Suprapubic skin (tissue), 4 donors: ENCODE results near the gene SCUBE1.

Experiments
- EP300 ChIP-seq: sonication (generic); formaldehyde crosslinking; IDR thresholded peaks from one replicate; pipeline ENCODE4 v1.6.1; 2017; ENCODE audit warnings: antibody characterized with exemption
- POLR2A ChIP-seq, 2 donors: fragments of 450-650 bp; IDR thresholded peaks; one replicate each; pipeline ENCODE4 v1.6.1; 2017; ENCODE audit warnings: antibody characterized with exemption in 2 of 2, mild to moderate bottlenecking in 2 of 2, moderate library complexity in 2 of 2
- POLR2AphosphoS5 ChIP-seq, 3 donors: sonication (generic); formaldehyde crosslinking; IDR thresholded peaks; one replicate each; pipeline ENCODE4 v1.6.1; 2017; ENCODE audit warnings: antibody characterized with exemption in 3 of 3
- TF ChIP-seq, protein P1 (sequence below), 2 donors: fragments of 200-600 bp in 1 of 2; fragments of 450-650 bp in 1 of 2; sonication (generic) in 1 of 2; IDR thresholded peaks; one replicate each; pipeline ENCODE4 v1.5.1; 2016 to 2019; ENCODE audit warnings: antibody characterized with exemption in 2 of 2, mild to moderate bottlenecking in 1 of 2, moderate library complexity in 1 of 2

DNA sequence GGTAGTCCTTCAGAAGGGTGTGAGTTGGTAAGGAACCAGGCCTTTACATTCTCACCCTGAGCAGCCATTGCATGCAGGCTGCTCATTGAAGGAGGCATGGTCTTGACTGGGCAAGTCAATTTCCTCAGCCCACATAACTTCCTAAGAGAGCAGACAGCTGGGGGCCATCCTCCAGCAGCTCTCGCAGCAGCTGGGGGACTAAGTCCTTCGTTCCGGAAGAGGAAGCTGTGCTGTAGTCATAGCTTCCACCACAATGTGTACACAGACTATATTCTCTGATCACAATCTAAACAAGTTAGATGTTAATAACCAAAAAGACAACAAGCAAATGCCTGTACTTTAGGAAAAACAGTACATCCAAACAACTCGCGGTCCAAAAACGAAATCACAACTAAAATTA lies 38.5 kb upstream of the SCUBE1 start:
- TF ChIP-seq, protein P1, sequence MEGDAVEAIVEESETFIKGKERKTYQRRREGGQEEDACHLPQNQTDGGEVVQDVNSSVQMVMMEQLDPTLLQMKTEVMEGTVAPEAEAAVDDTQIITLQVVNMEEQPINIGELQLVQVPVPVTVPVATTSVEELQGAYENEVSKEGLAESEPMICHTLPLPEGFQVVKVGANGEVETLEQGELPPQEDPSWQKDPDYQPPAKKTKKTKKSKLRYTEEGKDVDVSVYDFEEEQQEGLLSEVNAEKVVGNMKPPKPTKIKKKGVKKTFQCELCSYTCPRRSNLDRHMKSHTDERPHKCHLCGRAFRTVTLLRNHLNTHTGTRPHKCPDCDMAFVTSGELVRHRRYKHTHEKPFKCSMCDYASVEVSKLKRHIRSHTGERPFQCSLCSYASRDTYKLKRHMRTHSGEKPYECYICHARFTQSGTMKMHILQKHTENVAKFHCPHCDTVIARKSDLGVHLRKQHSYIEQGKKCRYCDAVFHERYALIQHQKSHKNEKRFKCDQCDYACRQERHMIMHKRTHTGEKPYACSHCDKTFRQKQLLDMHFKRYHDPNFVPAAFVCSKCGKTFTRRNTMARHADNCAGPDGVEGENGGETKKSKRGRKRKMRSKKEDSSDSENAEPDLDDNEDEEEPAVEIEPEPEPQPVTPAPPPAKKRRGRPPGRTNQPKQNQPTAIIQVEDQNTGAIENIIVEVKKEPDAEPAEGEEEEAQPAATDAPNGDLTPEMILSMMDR (IDR thresholded peaks at IDR 0.05): no peak
- TF ChIP-seq EP300: no peak
- TF ChIP-seq POLR2A (IDR thresholded peaks at IDR 0.05): no peak
- no peak for TF ChIP-seq POLR2AphosphoS5 (IDR thresholded peaks at IDR 0.05)
